NCI-H345 treated with DMSO at 0.1 percent for 48 hours (cell line): ENCODE measurements around the gene NFKB1.
"Not testable (repeated sequence)": the region's sequence is repeated elsewhere in the genome, so short reads cannot be mapped to it uniquely, and the experiment has no call there.

Experiments
- DNase-seq: peaks from one replicate; lab custom pipeline; 2025; ENCODE audit not compliant: unreplicated experiment; lab: John Stamatoyannopoulos, UW

NFKB1 gene, protein sequence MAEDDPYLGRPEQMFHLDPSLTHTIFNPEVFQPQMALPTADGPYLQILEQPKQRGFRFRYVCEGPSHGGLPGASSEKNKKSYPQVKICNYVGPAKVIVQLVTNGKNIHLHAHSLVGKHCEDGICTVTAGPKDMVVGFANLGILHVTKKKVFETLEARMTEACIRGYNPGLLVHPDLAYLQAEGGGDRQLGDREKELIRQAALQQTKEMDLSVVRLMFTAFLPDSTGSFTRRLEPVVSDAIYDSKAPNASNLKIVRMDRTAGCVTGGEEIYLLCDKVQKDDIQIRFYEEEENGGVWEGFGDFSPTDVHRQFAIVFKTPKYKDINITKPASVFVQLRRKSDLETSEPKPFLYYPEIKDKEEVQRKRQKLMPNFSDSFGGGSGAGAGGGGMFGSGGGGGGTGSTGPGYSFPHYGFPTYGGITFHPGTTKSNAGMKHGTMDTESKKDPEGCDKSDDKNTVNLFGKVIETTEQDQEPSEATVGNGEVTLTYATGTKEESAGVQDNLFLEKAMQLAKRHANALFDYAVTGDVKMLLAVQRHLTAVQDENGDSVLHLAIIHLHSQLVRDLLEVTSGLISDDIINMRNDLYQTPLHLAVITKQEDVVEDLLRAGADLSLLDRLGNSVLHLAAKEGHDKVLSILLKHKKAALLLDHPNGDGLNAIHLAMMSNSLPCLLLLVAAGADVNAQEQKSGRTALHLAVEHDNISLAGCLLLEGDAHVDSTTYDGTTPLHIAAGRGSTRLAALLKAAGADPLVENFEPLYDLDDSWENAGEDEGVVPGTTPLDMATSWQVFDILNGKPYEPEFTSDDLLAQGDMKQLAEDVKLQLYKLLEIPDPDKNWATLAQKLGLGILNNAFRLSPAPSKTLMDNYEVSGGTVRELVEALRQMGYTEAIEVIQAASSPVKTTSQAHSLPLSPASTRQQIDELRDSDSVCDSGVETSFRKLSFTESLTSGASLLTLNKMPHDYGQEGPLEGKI

DNA sequence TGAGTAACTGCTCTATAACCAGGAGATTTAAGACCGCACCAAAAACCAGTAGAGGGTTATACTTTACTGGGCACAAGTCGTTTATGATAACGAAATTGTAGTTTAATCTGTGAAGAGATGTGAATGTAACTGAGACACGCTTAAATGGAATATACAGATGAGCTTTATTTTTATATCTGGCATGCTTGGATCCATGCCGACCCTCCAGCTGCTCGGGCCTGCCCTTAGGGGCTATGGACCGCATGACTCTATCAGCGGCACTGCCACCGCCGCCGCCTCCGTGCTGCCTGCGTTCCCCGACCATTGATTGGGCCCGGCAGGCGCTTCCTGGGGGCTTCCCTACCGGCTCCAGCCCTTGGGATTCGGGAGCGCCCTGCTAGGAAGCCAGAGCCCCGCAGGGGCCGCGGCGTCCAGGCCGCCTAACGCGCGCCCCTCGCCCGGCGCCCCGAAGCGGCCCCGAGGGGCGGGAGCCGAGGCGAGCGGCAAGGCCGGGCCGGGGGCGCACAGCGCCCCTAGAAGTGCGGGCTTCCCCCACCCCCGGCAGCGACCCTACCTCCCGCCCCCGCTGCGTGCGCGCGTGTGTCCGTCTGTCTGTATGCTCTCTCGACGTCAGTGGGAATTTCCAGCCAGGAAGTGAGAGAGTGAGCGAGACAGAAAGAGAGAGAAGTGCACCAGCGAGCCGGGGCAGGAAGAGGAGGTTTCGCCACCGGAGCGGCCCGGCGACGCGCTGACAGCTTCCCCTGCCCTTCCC is at the start of gene NFKB1:
NFKB1 (plus strand) TSS at position 664 of the 751 bp plus-strand sequence. CDS start 24,160 bp downstream, outside the sequence.
- DNase-seq: no peak

GRCh38 chr4:102452854-102453253 is 48.3 kb upstream of the NFKB1 start:
- no peak for DNase-seq

DNA sequence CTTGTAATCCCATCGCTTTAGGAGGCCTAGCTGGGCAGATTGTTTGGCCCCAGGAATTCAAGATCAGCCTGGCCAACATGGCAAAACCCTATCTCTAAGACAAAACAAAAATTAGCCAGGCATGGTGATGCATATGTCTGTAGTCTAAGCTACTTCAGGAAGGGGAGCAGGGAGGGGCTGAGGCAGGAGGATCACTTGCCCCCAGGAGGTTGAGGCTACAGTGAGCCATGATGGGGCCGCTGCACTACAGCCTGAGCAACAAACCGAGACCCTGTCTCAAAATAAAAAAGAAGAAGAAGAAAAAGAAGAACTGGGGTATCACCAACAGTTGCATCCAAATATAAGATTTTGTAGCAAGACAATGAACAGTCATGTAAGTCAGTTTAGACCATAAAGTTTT is 47.3 kb upstream of the NFKB1 start:
- DNase-seq: no peak

- no peak for DNase-seq
Observed at GRCh38 chr4:102454268-102454667, 46.9 kb upstream of the NFKB1 start.

DNA sequence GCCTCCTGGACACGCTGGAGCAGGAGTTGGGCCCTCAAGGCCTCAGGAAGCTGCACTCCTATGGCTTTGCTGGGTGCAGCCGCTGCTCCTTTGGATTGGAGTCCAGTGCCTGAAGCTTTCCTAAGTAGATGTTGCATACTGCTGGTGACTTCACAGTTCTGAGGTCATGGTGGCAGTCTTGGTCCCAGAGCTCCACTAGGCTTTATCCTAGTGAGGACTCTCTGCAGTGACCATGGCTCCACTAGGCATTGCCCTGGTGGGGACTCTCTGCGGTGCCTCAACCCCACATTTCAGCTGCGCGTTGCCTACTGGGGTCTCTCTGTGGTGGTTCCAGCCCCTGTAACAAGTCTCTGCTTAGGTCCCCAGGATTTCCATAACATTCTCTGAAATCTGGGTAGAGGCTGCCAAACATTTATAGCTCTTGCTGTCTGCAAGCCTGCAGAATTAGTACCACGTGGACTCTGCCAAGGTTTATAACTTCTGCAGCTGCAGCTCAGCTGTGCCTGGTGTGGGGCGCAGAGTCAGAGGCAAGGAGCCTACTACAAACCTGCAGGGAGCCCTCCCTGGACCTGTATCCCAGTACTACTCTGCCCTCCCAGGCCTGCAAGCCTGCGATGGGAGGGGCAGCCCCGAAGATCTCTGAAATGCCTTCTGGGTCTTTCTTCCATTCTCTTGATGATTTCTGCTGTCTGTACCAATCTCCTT is 46.0 kb upstream of the NFKB1 start:
- no peak for DNase-seq

DNA sequence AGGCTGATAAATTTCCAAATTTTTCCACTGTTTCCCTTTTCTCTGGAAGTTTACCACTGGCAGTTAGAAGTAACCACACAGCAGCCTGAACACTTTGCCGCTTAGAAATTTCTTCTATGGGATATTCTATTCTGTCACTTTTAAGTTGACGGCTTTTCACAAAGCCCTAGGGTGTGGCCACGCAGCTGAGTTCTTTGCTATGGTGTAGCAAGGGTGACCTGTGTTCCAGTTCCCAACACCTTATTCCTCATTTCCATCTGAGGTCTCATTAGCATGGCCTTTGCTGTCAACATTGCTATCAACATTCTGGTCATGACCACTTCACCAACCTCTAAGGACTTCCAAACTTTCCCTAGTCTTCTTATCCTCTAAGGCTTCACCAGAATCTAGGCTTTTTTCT is 45.4 kb upstream of the NFKB1 start:
- no peak for DNase-seq

DNA sequence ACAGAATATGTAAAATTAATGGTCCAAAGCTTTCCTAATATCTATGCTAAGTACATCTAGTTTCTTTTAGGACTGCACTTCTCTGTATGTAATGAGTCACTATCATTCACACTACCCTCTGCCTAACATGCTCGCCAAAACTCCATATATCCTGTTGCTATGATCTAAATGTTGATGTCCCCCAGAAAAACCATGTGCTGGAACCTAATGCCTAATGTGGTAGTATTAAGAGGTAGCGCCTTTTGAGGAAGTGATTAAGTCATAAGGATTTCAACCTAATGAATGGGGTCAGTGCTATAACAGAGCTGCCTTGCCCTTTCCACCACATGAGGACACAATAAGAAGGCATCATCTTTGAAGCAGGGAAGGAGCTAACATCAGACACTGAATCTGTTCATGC is 34.9 kb upstream of the NFKB1 start:
- DNase-seq: no peak

DNA sequence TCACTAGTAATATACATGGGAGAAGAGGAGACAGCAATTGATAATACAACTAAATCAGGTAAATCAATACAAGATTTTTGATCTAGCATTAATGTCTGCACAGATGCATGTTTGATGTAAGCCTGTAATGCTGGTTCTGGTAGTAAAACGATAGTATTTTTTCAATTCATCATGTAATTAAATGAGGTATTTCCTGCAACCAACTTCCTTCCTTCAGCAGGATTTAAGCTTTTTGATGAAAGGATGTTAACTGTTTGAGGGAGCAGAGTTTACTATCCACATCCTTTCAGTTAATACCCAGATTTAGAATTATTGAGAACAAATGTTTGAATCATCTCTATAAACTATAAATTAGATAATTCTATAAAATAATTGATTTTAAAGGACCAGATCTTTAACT is 31.4 kb upstream of the NFKB1 start:
- no peak for DNase-seq

GRCh38 chr4:102472441-102473013 is 28.6 kb upstream of the NFKB1 start:
- no peak for DNase-seq

DNA sequence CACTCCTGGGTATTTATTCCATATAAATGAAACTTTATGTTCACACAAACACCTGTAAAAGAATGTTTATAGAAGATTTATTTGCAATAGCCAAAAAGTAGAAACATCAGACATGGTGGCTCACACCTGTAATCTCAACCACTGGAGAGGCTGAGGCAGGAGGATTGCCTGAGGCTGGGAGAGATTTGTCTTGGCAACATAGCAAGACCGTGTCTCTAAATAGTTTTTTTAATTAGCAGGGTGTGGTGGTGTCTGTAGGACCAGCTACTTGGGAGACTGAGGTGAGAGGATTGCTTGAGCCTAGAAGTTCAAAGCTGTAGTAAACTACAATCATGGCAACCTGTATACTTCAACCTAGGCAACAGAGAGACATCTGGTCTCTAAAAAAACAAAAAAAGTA is 27.7 kb upstream of the NFKB1 start:
- DNase-seq: no peak

GRCh38 chr4:102474736-102475504 is 26.2 kb upstream of the NFKB1 start:
- DNase-seq: no peak

- no peak for DNase-seq
Observed at GRCh38 chr4:102477657-102478056, 23.5 kb upstream of the NFKB1 start.

GRCh38 chr4:102478186-102478585 is 23.0 kb upstream of the NFKB1 start:
- no peak for DNase-seq

- not testable (repeated sequence) for DNase-seq
Observed at GRCh38 chr4:102479832-102480231, 21.3 kb upstream of the NFKB1 start.

GRCh38 chr4:102483120-102483519 is 18.0 kb upstream of the NFKB1 start:
- no peak for DNase-seq

DNA sequence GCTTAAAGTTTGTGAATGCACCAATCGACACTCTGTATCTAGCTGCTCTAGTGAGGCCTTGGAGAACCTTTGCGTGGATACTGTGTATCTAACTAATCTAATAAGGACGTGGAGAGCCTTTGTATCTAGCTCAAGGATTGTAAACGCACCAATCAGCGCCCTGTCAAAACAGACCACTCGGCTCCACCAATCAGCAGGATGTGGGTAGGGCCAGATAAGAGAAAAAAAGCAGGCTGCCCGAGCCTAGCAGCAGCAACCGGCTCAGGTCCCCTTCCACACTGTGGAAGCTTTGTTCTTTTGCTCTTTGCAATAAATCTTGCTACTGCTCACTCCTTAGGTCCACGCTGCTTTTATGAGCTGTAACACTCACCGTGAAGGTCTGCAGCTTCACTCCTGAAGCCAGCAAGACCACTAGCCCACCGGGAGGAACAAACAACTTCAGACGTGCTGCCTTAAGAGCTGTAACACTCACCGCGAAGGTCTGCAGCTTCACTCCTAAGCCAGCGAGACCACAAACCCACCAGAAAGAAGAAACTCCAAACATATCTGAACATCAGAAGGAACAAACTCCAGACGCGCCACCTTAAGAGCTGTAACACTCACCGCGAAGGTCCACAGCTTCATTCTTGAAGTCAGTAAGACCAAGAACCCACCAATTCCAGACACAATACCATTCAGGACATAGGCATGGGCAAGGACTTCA is 17.0 kb upstream of the NFKB1 start:
- DNase-seq: not testable (repeated sequence)

GRCh38 chr4:102492531-102493241 is 8.5 kb upstream of the NFKB1 start:
- DNase-seq: no peak

- no peak for DNase-seq
Observed at GRCh38 chr4:102493257-102493656, 7.9 kb upstream of the NFKB1 start.
